ENCODE data around the gene CFAP61. TPM values are rescaled to one million over a fixed set of nuclear protein-coding genes. Genes with fewer than 3 reads are reported as not detected.

Gene CFAP61
- total RNA-seq, 1 donor from 2014 or later, result 5.6 TPM

GRCh38 chr20:20078041-20078440 is 25.7 kb downstream of the CFAP61 start:
- DNase-seq (ENCODE audit: extremely low spot score, unreplicated experiment), result no peak
- no peak for TF ChIP-seq CTCF (conservative IDR thresholded peaks at IDR 0.05)
- Mint-ChIP-seq H3K27me3 (peaks cover 23% of the 10 kb centered on the region), H3K9me3 (no peaks in the 10 kb centered on the region), H3K4me1 (ENCODE audit: unreplicated experiment) (no peaks in the 10 kb centered on the region), H3K4me3 (no peak overlapping the region), H3K27ac (no peak overlapping the region), H3K36me3 (no peaks in the 10 kb centered on the region)

GRCh38 chr20:20079102-20079784 is 26.9 kb downstream of the CFAP61 start:
- no peak overlapping the region for H3K4me3 Mint-ChIP-seq
- no peak for TF ChIP-seq CTCF (conservative IDR thresholded peaks at IDR 0.05)
- H3K4me1 Mint-ChIP-seq (ENCODE audit: unreplicated experiment), result peaks cover 4% of the 10 kb centered on the region
- H3K27me3 Mint-ChIP-seq, result peaks cover 19% of the 10 kb centered on the region
- no peaks in the 10 kb centered on the region for H3K36me3 Mint-ChIP-seq
- DNase-seq (ENCODE audit: extremely low spot score, unreplicated experiment), result no peak
- no peak overlapping the region for H3K27ac Mint-ChIP-seq
- no peaks in the 10 kb centered on the region for H3K9me3 Mint-ChIP-seq

GRCh38 chr20:20083807-20084206 is 31.5 kb downstream of the CFAP61 start:
- peaks cover 13% of the 10 kb centered on the region for H3K27me3 Mint-ChIP-seq
- H3K4me3 Mint-ChIP-seq, result no peak overlapping the region
- peak; percentile 83 for TF ChIP-seq CTCF (conservative IDR thresholded peaks at IDR 0.05)
- peaks cover 4% of the 10 kb centered on the region for H3K4me1 Mint-ChIP-seq (ENCODE audit: unreplicated experiment)
- H3K36me3 Mint-ChIP-seq, result no peaks in the 10 kb centered on the region
- H3K9me3 Mint-ChIP-seq, result no peaks in the 10 kb centered on the region
- no peak overlapping the region for H3K27ac Mint-ChIP-seq
- DNase-seq (ENCODE audit: extremely low spot score, unreplicated experiment), result no peak

GRCh38 chr20:20084296-20084752 is 32.0 kb downstream of the CFAP61 start:
- Mint-ChIP-seq H3K9me3 (no peaks in the 10 kb centered on the region), H3K27ac (no peak overlapping the region), H3K36me3 (no peaks in the 10 kb centered on the region), H3K4me3 (no peak overlapping the region), H3K27me3 (peaks cover 13% of the 10 kb centered on the region), H3K4me1 (ENCODE audit: unreplicated experiment) (peaks cover 4% of the 10 kb centered on the region)
- no peak for DNase-seq (ENCODE audit: extremely low spot score, unreplicated experiment)
- no peak for TF ChIP-seq CTCF (conservative IDR thresholded peaks at IDR 0.05)

- peaks cover 15% of the 10 kb centered on the region for H3K27me3 Mint-ChIP-seq
- peaks cover 4% of the 10 kb centered on the region for H3K4me1 Mint-ChIP-seq (ENCODE audit: unreplicated experiment)
- no peak overlapping the region for H3K27ac Mint-ChIP-seq
- no peak for DNase-seq (ENCODE audit: extremely low spot score, unreplicated experiment)
- no peak overlapping the region for H3K4me3 Mint-ChIP-seq
- TF ChIP-seq CTCF (conservative IDR thresholded peaks at IDR 0.05), result no peak
- H3K36me3 Mint-ChIP-seq, result no peaks in the 10 kb centered on the region
- no peaks in the 10 kb centered on the region for H3K9me3 Mint-ChIP-seq
Measured at GRCh38 chr20:20085071-20085470, 32.7 kb downstream of the CFAP61 start.
